ENCODE measurements around the gene RNF220. TPM values are rescaled to one million over a fixed set of nuclear protein-coding genes. Genes with fewer than 3 reads are reported as not detected.

The RNF220 gene
- total RNA-seq, 1 donor from 2014 or later: 84.4 TPM

- H3K9me3 Mint-ChIP-seq (ENCODE audit: unreplicated experiment): no peaks in the 10 kb centered on the region
Measured at GRCh38 chr1:44571712-44572571, 166.9 kb downstream of the RNF220 start.

GRCh38 chr1:44572572-44572879 is 167.5 kb downstream of the RNF220 start:
- H3K27me3 Mint-ChIP-seq (ENCODE audit: unreplicated experiment): peaks cover 50% of the 10 kb centered on the region
- TF ChIP-seq CTCF (IDR thresholded peaks at IDR 0.05): no peak
- no peak overlapping the region for H3K27ac Mint-ChIP-seq (ENCODE audit: unreplicated experiment)
- H3K4me1 Mint-ChIP-seq (ENCODE audit: unreplicated experiment): peaks cover 21% of the 10 kb centered on the region
- no peaks in the 10 kb centered on the region for H3K9me3 Mint-ChIP-seq (ENCODE audit: unreplicated experiment)
- no peaks in the 10 kb centered on the region for H3K36me3 Mint-ChIP-seq (ENCODE audit: unreplicated experiment)
- DNase-seq (ENCODE audit: extremely low spot score, unreplicated experiment): no peak
- H3K4me3 Mint-ChIP-seq (ENCODE audit: unreplicated experiment): no peak overlapping the region

More at GRCh38 chr1:44571712-44572571, 166.9 kb downstream of the RNF220 start:
- Mint-ChIP-seq H3K4me1 (ENCODE audit: unreplicated experiment) (peaks cover 16% of the 10 kb centered on the region), H3K36me3 (ENCODE audit: unreplicated experiment) (no peaks in the 10 kb centered on the region), H3K27me3 (ENCODE audit: unreplicated experiment) (peaks cover 48% of the 10 kb centered on the region), H3K4me3 (ENCODE audit: unreplicated experiment) (no peak overlapping the region), H3K27ac (ENCODE audit: unreplicated experiment) (no peak overlapping the region)
- no peak for DNase-seq (ENCODE audit: extremely low spot score, unreplicated experiment)
- peak; percentile 56 for TF ChIP-seq CTCF (IDR thresholded peaks at IDR 0.05)

GRCh38 chr1:44575396-44575795 is 170.3 kb downstream of the RNF220 start:
- Mint-ChIP-seq H3K27me3 (ENCODE audit: unreplicated experiment) (peaks cover 28% of the 10 kb centered on the region), H3K27ac (ENCODE audit: unreplicated experiment) (no peak overlapping the region), H3K9me3 (ENCODE audit: unreplicated experiment) (no peaks in the 10 kb centered on the region), H3K4me1 (ENCODE audit: unreplicated experiment) (peaks cover 21% of the 10 kb centered on the region), H3K4me3 (ENCODE audit: unreplicated experiment) (no peak overlapping the region), H3K36me3 (ENCODE audit: unreplicated experiment) (no peaks in the 10 kb centered on the region)
- no peak for TF ChIP-seq CTCF (IDR thresholded peaks at IDR 0.05)
- DNase-seq (ENCODE audit: extremely low spot score, unreplicated experiment): no peak

GRCh38 chr1:44576456-44577150 is 171.5 kb downstream of the RNF220 start:
- DNase-seq (ENCODE audit: extremely low spot score, unreplicated experiment): no peak
- peaks cover 29% of the 10 kb centered on the region for H3K27me3 Mint-ChIP-seq (ENCODE audit: unreplicated experiment)
- peaks cover 21% of the 10 kb centered on the region for H3K4me1 Mint-ChIP-seq (ENCODE audit: unreplicated experiment)
- H3K36me3 Mint-ChIP-seq (ENCODE audit: unreplicated experiment): no peaks in the 10 kb centered on the region
- H3K9me3 Mint-ChIP-seq (ENCODE audit: unreplicated experiment): no peaks in the 10 kb centered on the region
- H3K27ac Mint-ChIP-seq (ENCODE audit: unreplicated experiment): peak overlapping the region; percentile 92
- no peak overlapping the region for H3K4me3 Mint-ChIP-seq (ENCODE audit: unreplicated experiment)
- TF ChIP-seq CTCF (IDR thresholded peaks at IDR 0.05): no peak

GRCh38 chr1:44581205-44581604 is 176.2 kb downstream of the RNF220 start:
- peaks cover 38% of the 10 kb centered on the region for H3K27me3 Mint-ChIP-seq (ENCODE audit: unreplicated experiment)
- peaks cover 13% of the 10 kb centered on the region for H3K4me1 Mint-ChIP-seq (ENCODE audit: unreplicated experiment)
- no peak overlapping the region for H3K4me3 Mint-ChIP-seq (ENCODE audit: unreplicated experiment)
- TF ChIP-seq CTCF (IDR thresholded peaks at IDR 0.05): no peak
- no peak overlapping the region for H3K27ac Mint-ChIP-seq (ENCODE audit: unreplicated experiment)
- no peak for DNase-seq (ENCODE audit: extremely low spot score, unreplicated experiment)
- H3K36me3 Mint-ChIP-seq (ENCODE audit: unreplicated experiment): no peaks in the 10 kb centered on the region
- no peaks in the 10 kb centered on the region for H3K9me3 Mint-ChIP-seq (ENCODE audit: unreplicated experiment)

Measured in osteocyte (in vitro differentiated cells).